Measurements from ENCODE around the gene ADAM33.

The ADAM33 gene, protein sequence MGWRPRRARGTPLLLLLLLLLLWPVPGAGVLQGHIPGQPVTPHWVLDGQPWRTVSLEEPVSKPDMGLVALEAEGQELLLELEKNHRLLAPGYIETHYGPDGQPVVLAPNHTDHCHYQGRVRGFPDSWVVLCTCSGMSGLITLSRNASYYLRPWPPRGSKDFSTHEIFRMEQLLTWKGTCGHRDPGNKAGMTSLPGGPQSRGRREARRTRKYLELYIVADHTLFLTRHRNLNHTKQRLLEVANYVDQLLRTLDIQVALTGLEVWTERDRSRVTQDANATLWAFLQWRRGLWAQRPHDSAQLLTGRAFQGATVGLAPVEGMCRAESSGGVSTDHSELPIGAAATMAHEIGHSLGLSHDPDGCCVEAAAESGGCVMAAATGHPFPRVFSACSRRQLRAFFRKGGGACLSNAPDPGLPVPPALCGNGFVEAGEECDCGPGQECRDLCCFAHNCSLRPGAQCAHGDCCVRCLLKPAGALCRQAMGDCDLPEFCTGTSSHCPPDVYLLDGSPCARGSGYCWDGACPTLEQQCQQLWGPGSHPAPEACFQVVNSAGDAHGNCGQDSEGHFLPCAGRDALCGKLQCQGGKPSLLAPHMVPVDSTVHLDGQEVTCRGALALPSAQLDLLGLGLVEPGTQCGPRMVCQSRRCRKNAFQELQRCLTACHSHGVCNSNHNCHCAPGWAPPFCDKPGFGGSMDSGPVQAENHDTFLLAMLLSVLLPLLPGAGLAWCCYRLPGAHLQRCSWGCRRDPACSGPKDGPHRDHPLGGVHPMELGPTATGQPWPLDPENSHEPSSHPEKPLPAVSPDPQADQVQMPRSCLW

DNA sequence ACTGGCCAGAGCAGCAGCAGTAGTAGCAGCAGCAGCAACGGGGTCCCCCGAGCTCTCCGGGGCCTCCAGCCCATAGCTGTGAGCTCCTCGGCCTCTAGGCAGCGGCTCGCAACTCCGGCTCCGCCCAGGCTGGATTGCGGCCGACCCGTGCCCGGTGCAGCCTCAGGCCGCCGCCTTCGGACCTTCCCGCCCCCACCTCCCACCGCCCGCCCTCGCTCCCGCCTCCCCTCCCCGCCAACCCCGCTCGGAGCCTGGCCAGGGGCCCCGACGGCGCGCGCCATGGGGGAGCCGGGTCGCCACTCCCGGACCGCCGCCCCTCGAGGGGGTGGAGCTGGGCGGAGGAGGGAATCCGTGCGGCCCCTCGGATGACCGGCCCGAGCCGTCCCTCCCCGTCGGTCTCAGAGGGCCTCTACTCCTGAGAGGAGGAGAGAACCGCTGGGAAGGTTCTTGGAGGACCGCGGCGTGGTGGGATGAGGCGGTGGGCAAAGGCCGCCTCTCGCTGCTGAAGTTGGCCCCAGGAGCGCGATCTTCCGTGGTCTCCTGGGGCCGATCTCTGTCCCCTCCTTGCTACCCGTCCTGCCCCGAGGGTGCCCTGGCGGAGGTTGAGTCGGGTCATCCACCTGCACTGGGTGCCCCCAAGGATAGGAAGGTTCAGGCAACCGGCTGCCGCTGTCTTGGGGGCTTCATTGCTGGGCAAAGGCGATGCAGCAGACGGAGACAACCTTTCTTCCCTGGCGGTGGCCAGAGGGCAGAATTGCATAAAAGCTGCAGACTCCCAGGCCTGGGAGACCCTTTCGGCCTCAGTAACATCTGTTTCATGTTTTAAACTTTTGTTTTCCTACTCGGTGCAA is at the start of gene ADAM33:
TSS of gene ADAM33 (minus strand) at position 80 of the 851 bp plus-strand sequence. CDS start at position 74, 6 bp downstream.
- no peak for DNase-seq

DNA sequence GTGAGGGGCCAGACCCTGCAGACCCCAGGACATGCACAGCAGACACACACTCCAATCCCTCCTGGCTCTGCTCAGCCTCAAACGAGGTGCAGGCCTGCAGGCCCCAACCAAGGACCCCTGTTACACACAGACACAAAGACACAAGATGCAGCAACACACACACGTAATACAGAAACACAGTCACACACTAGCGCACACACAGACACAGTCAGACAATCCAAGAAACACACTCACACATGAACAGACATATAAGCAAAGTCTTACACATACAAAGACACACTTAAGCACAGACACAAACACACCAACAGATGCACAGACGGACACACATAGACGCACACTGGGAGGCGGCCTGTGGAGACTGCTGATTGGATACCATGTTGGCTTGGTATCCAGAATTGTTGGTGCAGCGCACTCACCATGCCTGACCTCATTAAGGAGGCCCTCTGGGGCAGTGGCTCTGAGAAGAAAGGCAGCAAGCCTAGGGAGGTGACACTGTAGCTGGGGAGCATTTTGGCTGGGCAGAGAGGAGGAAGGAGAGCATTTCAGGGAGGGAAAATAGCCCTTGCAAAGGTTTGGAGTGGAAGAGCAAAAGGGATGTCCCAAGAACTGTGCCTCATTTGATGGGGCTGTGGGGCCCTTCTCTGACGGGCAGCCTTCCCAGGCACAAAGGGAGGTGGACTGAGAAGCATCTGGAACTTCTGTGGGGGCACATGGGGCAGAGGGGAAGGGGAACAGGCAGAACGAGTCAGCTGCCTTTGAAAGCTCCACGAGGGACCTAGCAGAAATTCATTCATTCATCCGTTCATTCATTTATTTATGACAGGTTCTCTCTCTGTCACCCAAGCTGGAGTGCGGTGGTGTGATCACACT is 49.2 kb upstream of the ADAM33 start:
- DNase-seq, result no peak

DNA sequence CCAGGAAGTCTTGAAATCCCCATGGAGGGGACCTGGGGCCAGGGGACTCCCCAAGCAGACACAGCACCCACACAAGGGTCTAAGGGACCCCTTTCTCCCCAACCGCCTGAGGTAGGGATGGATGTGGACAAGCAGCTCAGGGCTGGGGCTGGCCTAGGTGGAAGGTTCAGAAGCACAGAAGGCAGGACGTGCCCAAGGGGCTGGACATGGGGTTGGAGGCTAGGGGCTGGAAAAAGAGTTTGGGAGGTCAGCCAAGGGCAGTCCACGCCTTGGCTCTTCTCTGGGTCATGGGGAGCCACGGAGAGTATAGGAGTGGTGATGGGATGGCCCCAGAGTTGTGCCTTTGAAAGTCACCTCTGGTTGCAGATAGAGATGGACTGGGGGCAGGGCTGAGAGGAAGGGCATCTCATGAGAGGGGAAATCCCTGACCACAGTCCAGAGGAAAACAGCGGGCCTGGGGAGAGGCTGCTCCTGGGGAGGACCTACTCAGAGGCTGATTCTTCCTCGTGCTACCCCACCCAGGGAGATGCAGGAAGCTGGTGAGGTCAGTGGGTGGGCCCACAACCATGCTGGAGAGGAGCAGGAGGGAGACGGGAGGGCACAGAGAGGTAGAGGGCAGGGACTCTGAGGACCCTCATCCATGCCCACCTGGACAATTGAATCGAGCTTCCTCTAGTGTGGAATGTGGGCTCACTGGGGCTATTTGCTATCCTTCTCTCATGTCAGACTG is 48.2 kb upstream of the ADAM33 start:
- no peak for DNase-seq

DNA sequence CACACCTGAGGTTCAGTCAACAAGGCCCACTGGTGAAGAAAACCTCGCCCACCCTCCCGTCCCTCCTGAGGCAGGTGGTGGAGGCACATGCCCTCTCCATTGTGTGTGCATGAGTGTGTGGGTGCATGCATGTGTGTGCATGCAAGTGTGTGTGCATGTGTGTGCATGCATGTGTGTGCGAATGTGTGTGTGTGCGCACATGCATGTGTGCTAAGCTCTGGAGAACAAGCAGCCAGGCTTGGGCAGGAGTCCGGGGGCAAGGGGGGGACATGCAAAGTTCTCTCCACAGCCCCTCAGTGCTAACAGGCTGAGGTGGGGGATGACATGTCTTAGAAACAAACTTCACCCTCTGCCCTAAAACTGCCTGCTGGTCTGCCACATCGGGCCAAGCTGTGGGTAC is 47.6 kb upstream of the ADAM33 start:
- no peak for DNase-seq

DNA sequence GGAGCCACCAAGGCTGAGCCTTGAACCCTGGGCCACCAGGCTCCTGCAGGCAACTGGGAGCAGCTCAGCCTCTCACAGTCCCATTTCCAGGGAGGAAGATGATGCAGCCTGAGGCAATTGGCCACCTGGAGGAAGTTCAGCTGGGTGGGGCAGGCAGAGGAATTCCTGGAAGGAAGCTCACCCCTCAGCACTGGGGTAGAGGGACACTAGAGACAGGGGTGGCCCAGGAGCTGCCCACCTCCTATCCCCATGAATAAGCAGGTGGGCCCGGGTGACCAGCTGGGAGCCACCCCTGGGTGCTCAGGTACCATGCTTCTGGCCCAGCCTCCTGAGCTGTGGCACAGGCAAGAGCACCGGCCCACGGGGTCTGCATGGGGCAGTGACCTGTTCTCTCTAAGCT is 47.1 kb upstream of the ADAM33 start:
- DNase-seq, result no peak

DNA sequence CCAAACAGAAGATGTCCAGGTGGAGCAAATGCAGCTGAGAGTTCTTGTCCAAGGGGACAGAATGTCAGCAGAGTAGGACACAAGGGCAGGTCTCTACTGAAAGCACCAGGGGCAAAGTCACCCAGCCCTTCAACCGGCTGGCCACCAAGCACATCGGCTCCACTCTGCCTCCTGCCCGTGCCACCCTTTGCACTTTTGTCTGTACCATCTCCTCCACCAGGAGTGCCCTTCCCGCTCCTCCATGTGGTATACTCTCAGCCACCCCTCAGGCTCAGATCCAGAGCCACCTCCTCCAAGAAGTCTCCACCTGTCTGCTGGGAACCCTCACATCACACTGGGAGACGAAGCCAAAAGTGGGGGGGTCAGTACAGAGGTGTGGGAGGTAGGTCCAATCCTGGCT is 46.5 kb upstream of the ADAM33 start:
- no peak for DNase-seq

DNA sequence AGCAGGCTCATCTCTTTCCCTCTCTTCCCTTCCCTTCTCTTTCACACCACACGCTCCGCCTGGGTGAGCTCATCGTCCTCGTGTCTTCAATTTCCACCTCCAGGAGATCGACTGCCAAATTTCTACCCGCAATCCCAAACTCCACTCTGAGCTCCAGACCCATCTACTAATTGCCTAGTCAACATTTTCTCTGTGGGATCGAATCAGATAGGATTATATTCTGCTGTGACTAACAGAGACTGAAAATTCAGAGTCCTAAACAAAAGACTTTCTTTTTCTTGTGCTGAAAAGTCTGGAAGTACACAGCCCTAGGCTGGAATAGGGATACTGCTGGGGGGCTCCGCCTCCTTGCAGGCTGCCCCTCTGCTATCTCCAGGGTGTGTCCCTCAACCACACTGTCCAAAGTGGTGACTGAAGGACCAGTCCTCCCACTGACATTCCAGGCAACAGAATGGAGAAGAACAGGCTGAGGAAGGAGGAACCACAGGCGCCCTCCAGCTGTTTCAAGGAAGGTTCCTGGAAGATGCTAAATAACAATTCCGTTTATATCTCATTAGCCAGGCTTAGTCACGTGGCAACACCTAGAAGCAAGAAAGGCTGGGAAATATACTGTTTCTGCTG is 45.7 kb upstream of the ADAM33 start:
- no peak for DNase-seq

DNA sequence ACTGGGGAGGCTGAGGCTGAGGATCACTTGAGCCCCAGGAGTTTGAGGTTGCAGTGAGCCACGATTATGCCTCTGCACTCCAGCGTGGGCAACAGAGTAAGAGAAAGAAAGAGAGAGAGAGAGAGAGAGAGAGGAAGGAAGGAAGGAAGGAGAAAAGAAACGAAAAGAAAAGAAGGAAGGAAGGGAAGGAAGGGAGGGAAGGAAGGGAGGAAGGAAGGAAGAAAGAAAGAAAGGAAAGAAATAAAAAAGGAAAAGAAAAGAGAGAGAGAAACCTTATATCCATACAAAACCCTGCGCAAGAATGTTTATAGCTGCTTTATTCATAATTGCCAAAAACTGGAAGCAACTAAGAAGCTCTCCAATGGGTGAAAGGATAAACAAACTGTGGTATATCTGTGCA is 42.5 kb upstream of the ADAM33 start:
- no peak for DNase-seq

DNA sequence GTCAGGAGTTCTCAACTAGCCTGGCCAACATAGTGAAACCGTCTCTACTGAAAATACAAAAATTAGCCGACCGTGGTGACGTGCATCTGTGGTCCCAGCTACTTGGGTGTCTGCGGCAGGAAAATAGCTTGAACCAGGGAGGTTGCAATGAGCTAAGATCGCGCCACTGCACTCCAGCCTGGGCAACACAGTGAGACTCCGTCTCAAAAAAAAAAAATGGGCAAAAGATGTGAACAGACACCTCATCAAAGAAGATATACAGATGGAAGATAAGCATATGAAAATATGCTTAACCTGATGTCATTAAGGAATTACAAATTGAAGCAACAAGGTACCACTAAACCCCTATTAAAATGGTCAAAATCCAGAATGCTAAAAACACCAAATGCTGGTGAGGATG is 41.5 kb upstream of the ADAM33 start:
- no peak for DNase-seq

DNA sequence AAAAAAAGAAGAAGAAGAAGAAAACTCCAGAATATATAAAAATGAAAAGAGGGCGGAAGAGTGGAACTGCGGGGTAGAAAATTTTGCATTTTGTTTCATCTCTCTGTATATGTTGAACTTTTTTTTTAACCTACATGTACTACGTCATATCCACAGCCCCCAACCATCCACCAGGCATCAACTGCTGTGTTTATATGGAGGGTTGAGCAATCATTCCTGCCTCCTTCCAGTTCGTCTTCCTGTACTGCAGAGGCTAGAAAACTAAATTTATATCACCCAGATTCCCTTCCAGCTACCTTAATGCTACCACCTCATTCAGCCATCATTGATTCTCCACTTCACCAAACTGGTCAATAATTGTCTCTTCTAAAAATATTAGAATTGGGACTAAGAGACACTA is 40.1 kb upstream of the ADAM33 start:
- DNase-seq, result no peak

DNA sequence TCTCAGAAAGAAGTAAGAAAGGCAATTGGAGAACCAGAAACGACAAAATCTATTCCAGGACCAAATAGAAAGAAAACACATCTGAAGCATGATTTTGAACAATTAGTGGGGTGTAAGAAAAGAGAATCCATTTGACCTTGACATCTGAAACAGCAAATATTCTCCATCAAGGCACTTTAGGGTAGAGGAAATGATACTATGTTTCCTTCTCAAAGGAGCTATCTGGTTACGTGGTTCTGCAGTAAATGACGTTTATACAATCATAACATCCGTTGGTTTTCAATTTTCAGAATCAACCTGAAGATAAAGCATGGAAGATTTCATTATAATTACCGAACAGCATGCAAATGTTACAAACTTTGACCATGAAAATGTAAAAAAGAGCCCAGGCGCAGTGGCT is 38.8 kb upstream of the ADAM33 start:
- DNase-seq, result no peak

DNA sequence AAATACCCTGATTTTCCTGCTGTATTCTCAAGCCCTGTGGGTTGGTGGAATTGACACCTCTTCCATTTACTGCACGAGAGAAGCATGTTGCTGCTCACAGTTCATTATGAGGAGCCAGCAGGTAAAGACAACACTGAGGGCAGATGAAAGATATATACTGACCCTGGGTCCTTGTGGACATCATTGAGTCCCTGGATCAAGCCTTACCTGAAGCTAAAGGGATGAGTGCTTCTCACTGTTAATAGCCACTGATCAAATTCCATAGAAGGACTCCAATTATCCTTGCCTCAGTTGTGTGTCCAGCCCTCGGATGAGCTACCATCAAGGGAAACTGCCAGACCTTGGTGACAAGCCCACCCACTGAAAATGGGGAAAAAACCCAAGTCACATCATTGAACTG is 38.3 kb upstream of the ADAM33 start:
- DNase-seq, result no peak

DNA sequence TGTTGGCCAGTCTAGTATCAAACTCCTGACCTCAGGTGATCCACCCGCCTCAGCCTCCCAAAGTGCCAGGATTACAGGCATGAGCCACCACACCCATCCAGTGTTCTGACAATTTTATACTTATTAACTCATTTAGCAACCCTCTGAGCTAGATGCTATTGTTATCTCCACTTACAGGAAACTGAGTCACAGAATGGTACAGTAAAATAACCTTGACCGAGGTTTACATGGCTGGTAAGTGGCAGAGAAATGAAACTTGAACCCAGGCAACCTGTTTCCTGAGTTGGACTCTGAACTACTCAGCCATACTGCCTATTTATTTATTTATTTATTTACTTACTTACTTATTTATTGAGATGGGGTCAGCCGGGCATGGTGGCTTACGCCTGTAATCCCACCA is 37.2 kb upstream of the ADAM33 start:
- no peak for DNase-seq

DNA sequence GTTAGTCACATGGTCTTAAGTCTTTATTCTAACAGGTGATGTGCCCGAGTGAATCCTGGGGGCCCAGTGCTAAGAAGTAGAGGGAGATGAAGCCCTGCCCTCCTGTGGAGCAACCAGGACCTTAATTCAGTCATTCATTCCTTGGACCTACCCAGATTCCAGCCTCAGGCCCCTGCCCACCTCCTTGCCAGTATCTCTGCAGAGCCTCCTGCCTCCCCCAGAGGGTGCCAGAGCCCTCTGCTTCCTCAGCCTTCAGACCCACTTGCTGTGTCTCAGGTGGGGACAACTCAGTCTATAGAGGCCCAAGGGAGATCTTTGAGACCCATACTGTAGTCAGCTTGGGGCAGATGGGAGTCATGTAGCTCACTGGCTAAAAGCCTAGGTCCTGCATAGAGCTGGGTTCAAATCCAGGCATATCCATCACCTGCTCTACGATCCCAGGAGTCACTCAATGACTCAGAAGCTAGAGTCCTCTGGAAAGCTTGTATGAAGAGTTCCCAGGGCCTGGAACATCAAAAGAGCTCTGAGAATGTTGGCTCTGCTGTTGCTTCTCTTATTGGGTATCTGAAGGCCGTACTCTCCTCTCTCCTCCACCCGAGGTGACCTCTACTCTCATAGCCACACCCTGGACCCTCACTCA is 34.5 kb upstream of the ADAM33 start:
- DNase-seq, result no peak

DNA sequence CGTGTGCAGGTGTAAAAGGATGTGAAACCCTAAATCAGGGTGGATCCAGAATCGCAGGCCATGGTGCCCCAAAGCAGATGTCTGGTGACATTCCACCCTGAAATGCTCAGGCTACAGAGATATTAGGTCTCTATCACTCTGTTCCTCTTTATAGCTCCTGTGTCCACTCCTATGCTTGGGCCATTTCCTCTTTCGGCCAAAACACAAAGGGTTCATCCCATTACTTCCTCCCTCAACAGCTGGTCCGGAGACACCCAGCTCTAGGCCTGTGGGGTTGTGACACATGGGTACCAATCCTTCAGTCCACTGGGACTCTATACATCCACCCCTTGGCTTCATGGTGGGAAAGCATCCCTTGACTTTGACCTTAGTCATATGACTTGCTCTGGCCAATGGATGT is 32.3 kb upstream of the ADAM33 start:
- no peak for DNase-seq

DNA sequence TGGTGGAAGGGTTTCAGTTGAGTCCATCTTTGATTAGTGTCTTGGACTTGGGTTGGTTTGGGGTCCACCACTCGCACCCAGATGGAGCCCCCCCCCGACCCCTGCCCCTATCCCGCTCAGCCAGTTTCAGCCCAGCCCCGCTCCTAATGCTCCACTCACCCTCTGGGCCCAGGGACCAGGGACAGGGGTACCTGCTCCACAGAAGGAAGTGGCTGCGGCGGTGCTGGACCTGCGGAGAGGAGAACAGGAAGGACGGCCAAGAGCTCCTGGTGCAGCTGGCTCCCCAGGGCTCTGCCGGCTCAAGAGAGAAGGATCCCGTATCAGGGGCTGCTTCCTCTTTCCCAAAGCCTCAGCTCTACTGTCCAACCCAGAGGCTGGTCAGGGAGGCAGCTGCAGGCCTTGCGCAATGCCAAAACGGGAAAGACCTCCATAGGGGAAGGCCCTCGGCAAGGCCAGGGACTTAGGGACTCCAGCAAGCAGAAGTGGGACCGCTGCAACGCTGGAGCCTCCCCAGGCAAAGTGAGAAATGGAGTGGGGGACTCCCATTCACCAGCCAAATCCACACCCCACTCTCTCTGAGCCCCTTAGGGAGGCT is 30.6 kb upstream of the ADAM33 start, which contains the start of gene SIGLEC1:
TSS of gene SIGLEC1 (minus strand) at position 322 of the 595 bp plus-strand sequence. CDS start 5,472 bp downstream, outside the sequence.
- DNase-seq, result no peak

DNA sequence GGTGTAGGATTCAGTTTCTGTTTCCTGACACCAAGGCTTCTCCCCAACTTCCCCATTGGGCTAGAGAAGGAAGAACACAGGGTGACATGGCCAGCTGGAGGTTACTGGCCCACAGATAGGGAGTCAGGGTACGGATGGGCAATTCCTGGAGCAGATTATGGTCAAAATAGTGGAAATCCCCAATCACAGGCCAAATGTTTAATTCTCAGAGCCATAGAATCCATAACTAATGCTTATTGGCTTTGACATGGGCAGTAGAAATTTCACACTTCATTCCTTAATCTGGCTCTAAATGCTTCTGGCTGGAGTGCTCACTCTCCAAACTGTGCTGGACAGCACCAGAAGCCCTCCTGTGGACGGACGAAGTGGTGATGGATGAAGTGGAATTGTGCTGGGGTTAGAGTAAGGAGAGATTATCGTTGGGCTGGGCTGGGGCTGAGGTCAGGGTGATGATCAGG is 29.7 kb upstream of the ADAM33 start:
- DNase-seq, result no peak

DNA sequence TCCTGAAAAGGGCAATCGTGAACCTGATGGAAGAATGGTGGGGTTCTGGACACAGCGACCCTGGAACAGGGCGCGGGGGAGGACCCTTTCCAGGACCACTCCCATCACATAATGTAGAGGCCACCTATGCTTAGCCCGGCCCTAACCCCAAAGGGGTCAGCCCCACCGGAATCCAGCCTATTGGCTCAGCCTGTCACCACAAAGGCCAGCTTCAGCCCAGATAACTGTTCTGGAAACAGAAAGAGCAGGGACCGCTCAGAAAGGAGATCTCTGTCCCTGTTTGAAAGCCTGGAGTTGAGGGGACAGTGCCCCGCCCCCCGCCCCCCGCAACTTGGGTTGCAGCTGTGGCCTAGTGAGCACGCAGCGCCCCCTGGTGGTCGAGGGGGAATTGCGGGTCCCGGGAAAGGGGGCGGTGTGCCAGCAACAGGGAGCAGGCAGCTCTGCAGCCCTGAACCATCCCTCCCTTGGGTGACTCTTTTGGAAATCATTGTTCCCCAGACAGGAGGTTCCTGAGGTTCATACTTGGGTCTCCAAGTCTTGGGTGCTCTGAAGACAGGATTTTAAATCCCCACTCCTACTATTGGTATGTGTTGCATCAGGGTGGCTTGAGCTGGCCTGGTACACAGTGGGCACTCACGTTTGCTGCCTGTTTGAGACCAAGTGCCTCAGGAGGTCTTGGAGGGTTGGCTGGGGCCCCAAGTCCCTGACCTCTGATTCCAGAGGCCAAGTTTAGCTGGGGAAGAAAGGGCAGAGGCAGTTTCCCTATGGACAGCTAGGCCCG is 29.1 kb upstream of the ADAM33 start:
- DNase-seq, result peak; percentile 57

DNA sequence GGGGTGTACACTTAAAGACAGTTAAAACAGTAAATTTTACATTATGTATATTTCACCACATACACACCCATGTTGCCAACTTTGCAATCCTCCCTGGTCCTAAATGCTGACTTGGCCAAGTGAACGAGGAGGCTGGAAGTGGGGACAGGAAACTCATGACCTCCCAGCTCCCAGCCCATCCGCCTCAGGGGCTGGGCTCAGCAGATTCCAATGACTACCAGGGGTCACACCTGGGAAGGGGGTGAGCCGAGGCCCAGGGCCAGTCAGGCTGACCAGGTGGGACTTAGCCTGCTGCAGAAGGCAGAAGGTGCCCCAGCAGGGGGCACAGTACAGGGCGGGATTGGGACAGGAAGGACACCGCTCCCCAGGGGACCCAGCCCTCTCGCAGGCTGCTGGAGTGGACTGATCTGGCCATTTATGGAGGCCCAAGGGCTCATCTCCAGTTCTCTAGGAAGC is 28.2 kb upstream of the ADAM33 start:
- DNase-seq, result no peak

All from activated CD4-positive, alpha-beta T cell treated with anti-CD3 and anti-CD28 coated beads for 1 hour (primary cell).